Right lobe of liver (tissue), 4 donors: Measurements from ENCODE around the gene KRT23.

Experiments used
- POLR2A ChIP-seq: fragments of 450-650 bp; IDR thresholded peaks from one replicate; pipeline ENCODE4 v1.6.1; 2017; ENCODE audit warnings: antibody characterized with exemption, mild to moderate bottlenecking
- TF ChIP-seq, protein P1 (sequence below), 4 donors: fragments of 200-600 bp in 3 of 4; fragments of 450-650 bp in 1 of 4; IDR thresholded peaks; one replicate each; pipeline versions ENCODE4 v1.5.1 to v1.8.0; 2016 to 2022; ENCODE audit warnings: antibody characterized with exemption in 4 of 4, mild to moderate bottlenecking in 2 of 4
- donor health status: DM: no; HTN: no; CAD: no.
- donor health status: DM: no; HTN: no; CAD: no.
- donor health status: DM: no; HTN: yes; CAD: no.

DNA sequence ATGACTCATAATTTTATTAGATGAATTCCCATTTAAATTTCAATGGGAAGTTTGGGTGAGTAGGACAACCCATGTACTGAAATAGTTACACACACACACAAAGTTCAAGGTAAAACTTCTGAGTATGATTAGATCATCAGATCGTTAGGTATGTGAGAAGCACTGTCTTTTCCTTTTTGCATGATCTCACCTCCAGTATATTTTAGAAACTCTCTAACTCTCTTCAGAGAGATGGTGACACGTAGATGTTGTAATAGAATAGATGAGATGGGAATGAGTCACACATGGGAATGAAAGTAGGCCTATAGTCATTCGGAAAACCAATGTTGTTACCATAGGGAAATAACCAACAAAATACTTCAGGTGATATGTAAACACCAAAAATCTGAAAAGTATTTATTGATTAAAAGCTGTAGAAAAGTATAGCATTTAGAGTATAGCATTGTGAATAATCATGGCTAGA is 22.2 kb downstream of the KRT23 start:
- TF ChIP-seq, protein P1, sequence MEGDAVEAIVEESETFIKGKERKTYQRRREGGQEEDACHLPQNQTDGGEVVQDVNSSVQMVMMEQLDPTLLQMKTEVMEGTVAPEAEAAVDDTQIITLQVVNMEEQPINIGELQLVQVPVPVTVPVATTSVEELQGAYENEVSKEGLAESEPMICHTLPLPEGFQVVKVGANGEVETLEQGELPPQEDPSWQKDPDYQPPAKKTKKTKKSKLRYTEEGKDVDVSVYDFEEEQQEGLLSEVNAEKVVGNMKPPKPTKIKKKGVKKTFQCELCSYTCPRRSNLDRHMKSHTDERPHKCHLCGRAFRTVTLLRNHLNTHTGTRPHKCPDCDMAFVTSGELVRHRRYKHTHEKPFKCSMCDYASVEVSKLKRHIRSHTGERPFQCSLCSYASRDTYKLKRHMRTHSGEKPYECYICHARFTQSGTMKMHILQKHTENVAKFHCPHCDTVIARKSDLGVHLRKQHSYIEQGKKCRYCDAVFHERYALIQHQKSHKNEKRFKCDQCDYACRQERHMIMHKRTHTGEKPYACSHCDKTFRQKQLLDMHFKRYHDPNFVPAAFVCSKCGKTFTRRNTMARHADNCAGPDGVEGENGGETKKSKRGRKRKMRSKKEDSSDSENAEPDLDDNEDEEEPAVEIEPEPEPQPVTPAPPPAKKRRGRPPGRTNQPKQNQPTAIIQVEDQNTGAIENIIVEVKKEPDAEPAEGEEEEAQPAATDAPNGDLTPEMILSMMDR (IDR thresholded peaks at IDR 0.05): no peak
- TF ChIP-seq POLR2A: no peak
